Head of caudate nucleus (tissue), 42 donors: ENCODE data around the gene CUTC.
A peak's percentile ranks its signal among the peaks of the same experiment; 100 is the strongest.
"Not testable (repeated sequence)": the region's sequence is repeated elsewhere in the genome, so short reads cannot be mapped to it uniquely, and the experiment has no call there.

Experiments used
- DNase-seq, 42 donors: peaks; one replicate each; pipeline versions ENCODE4 v3.0.0 to v3.0.0-alpha.2; 2020 to 2021; ENCODE audit warnings: mixed read lengths in 7 of 42
- intact Hi-C: fragments of 100-400 bp; cut with DNase I; formaldehyde crosslinking; loops from one replicate; pipeline ENCODE4 v1.15.0; 2022

CUTC gene

GRCh38 chr10:99740260-99740659 lies 8.2 kb downstream of the CUTC start:
- DNase-seq: no peak
- intact Hi-C loops: no loop called here

- intact Hi-C loops: no loop called here
- DNase-seq: no peak
Observed at GRCh38 chr10:99740933-99741559, 9.0 kb downstream of the CUTC start.

GRCh38 chr10:99742254-99742653 lies 10.2 kb downstream of the CUTC start:
- DNase-seq: no peak
- intact Hi-C loops: no loop called here

GRCh38 chr10:99742701-99743100 lies 10.7 kb downstream of the CUTC start:
- intact Hi-C loops: no loop called here
- peak in 1 of 42 donors; percentile 10 for DNase-seq

- DNase-seq: peak in 12 of 42 donors; percentile 8 to 62 (median 28)
- intact Hi-C loops: no loop called here
Observed at GRCh38 chr10:99743841-99744240, 11.8 kb downstream of the CUTC start.

GRCh38 chr10:99746166-99746565 lies 14.1 kb downstream of the CUTC start:
- intact Hi-C loops: not testable (repeated sequence)
- DNase-seq: peak in 18 of 42 donors; percentile 12 to 67 (median 28)

- intact Hi-C loops: no loop called here
- no peak for DNase-seq
Observed at GRCh38 chr10:99748823-99749451, 16.9 kb downstream of the CUTC start.

GRCh38 chr10:99750641-99751040 lies 18.6 kb downstream of the CUTC start:
- no peak for DNase-seq
- intact Hi-C loops: no loop called here

- DNase-seq: no peak
- intact Hi-C loops: no loop called here
Observed at GRCh38 chr10:99754670-99755069, 22.6 kb downstream of the CUTC start.

- no peak for DNase-seq
- intact Hi-C loops: no loop called here
Observed at GRCh38 chr10:99756159-99756558, 24.1 kb downstream of the CUTC start.

- intact Hi-C loops: no loop called here
- DNase-seq: no peak
Observed at GRCh38 chr10:99758211-99758891, 26.3 kb downstream of the CUTC start.

- no peak for DNase-seq
- intact Hi-C loops: no loop called here
Observed at GRCh38 chr10:99760321-99760720, 28.3 kb downstream of the CUTC start.

GRCh38 chr10:99761365-99761764 lies 29.3 kb downstream of the CUTC start:
- DNase-seq: no peak
- intact Hi-C loops: no loop called here

GRCh38 chr10:99765672-99766301 lies 33.8 kb downstream of the CUTC start:
- no peak for DNase-seq
- intact Hi-C loops: no loop called here

- intact Hi-C loops: no loop called here
- no peak for DNase-seq
Observed at GRCh38 chr10:99766302-99766681, 34.3 kb downstream of the CUTC start.

GRCh38 chr10:99767901-99768300 lies 35.9 kb downstream of the CUTC start:
- intact Hi-C loops: no loop called here
- DNase-seq: no peak

- intact Hi-C loops: no loop called here
- no peak for DNase-seq
Observed at GRCh38 chr10:99768556-99768955, 36.5 kb downstream of the CUTC start.

GRCh38 chr10:99769706-99770105 lies 37.7 kb downstream of the CUTC start:
- intact Hi-C loops: no loop called here
- DNase-seq: no peak

GRCh38 chr10:99770408-99771045 lies 38.5 kb downstream of the CUTC start:
- DNase-seq: no peak
- intact Hi-C loops: no loop called here

- peak in 1 of 42 donors; percentile 5 for DNase-seq
- intact Hi-C loops: no loop called here
Observed at GRCh38 chr10:99775850-99776249, 43.8 kb downstream of the CUTC start.
